Measurements from ENCODE around the gene RPL13.
A peak's percentile ranks its signal among the peaks of the same experiment; 100 is the strongest.

The RPL13 gene

DNA sequence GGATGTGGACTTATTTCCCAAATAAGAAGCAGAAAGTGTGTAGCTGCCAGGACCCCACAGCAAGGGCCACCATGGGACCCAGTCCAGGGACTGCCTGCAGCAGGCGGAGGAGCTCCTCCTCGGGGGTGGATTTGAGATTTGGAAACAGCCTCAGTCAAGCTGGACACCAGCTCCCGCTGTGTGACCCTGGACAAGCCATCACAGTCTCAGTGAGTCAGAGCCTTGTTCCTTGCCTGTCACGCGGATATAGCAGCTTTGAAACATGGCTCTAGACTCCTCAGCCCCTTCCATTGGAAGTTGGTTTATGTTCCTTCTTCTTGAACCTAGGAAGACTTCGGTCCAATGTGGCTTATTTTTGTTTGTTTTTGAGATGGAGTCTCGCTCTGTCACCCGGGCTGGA, 40.5 kb downstream of the RPL13 start:
- no peak for DNase-seq

GRCh38 chr16:89601906-89602272, 41.4 kb downstream of the RPL13 start:
- no peak for DNase-seq

- peak; percentile 40 for DNase-seq
Measured at GRCh38 chr16:89602273-89602951, 41.9 kb downstream of the RPL13 start.

DNA sequence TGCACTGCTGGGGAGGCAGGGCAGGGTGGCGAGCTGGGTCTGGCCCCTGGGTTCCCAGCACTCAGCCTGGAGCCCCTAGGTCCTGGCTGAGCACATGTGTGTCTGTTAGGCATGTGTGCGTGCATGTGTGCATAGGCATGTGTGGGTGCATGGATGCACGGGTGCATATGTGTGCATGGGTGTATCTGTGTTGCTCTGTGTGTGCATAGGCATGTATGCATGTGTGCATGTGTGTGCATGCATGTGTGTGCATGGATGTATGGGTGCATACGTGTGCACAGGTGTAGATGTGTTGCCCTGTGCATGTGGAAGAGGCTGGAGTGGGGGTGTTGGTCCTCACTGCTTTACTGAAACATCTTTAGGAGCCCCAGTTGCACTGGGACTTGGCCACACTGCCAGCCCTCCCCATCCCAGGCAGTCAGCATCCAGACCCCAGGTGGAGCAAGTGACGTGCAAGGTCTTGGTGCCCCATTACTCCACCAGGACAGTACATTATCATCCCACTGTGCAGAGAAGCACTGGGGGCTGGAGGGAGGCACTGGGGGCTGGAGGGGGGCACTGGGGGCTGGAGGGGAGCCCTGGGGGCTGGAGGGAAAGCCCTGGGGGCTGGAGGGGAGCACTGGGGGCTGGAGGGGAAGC, 42.6 kb downstream of the RPL13 start:
- DNase-seq: no peak

GRCh38 chr16:89604764-89605163, 44.3 kb downstream of the RPL13 start:
- no peak for DNase-seq

DNA sequence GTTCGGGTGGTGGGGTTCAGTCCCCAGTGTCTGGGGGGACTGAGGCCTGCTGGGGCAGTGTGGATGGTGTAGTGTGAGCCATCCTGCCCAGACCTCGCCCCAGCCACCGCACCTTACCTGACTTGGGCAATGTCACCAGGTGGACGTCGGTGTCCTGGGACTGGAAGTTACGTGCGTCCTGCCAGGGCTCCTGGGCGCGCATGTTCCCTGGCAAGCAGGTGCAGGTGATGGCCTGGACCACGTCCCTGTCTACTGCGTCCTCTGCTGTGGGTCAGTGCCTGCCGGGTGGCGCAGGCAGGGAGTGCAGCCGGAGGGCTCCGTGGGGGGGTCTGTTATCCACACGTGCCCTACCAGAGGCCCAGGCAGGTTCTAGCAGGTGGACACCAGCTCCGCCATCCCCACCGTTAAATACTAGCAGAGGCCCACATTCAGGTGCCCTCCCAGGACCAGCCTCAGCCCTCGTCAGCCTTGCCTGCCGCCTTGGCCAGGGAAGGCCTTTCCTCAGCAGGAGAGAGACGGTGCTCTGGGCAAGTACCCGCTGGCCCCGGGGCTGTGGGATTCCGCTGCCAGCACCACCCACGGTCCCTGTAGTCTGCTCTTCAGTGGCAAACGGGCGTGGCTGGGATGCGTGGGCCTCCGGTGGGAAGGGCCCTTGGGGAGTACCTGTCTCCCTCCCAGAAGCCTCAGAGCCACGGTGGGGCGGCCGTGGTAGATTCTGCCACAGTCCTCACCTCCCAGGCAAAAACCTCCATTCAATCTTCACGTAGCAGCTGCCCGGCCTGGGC, 44.9 kb downstream of the RPL13 start:
- DNase-seq: no peak

DNA sequence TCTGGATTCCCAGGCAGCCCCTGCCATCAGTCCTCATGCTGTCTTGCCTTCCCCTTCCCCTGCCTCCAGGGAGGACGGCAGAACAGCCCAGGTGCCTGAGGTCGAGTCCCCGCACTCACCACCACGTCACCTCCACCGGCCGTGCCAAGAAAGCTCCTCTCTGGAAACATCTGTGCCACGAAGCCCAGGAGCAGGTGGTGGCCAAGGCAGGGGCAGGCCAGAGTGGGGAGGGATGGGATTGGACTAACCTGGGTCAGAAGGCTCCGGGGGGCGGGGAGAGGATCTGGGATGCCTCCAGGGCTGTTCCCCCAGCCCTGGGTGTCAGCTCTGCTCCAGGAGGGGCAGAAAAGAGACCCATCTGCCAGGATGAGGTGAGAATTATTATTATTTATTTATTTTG, 45.5 kb downstream of the RPL13 start:
- no peak for DNase-seq

DNA sequence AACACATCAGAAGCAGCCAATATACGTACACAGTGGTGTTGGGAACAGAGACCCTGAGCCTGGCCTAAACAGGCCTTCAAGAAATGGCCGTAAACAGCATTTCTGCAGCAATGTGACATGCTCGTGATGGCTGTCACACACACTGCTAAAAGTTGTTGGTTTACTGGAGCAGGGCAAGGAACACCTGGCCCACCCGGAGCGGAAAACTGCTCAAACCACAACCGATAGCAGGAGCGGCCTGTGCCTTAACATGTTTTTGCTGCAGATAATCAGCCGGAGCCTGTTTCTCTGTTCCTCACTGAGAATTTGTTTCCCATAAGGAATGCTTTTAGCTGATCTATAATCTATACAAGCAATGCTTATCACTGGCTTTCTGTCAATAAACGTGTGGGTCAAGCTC, 47.0 kb downstream of the RPL13 start:
- no peak for DNase-seq

DNA sequence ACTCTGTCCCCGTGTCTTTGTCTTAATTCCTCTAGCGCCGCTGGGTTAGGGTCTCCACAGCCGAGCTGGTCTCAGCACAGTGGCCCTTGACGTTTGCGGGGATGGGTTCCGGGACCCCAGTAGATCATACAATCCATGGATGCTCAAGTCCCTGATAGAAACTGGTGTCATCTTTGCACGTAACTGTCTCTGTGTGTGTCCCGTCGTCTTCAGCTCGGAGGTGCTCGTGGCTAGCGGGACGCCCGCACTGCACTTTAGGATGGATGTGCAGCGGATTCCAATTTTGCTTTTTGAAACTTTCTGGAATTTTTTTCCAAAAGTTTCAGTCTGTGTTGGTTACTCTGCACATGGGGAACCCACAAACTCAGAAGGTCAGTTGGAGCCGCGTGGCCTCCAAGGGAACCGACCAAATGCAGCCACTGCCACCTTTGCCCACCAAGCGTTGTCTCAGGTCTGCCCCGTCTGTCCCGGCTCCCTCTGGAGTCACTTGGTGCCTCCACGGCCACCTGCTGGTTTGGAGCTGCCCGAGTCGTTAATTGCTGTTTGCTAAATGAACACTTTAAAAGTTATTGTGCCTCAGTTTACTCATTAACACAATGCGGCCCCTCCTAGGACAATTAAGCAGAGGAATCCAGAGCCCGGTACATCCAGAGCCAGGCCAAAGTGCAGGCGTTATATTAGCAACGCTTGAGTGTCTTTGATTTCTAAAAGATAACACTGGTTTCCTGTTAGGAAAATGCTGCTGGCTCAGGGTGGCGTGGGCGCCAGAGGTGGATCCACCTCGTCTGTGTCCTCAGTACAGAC, 47.7 kb downstream of the RPL13 start:
- DNase-seq: no peak

GRCh38 chr16:89610108-89610453, 49.6 kb downstream of the RPL13 start:
- no peak for DNase-seq

DNA sequence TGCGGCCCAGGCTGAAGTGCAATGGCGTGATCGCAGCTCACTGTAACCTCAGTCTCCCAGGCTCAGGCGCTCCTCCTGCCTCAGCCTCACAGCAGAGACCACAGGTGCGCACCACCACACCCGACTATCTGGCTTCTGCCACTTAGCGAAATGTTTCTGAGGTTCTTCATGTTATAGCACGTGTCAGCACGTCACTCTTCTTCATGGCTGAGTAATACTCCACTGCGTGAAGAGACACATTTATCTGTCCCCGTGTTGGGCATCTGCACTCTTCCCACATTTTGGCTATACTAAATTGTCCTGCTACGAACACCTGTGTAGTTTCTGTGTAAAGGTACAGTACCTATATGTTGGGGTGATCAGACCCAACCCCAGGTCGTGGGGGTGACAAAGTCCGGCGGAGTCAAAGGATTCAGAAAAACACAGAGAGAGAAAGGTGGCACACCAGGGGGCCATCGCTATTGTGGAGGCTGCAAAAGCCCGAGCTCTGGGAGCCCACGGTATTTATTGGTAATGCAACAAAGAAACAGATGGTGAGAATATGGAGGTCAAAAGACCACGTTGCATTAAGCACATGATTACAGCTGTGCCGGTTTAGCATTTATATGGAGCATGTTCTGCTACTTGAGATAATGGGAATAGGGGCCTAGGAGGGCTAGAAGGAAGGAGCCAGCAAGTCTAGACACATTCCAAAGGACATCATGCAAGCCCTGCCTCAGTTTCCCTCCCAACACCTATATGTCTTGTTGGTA, 52.1 kb downstream of the RPL13 start:
- no peak for DNase-seq

DNA sequence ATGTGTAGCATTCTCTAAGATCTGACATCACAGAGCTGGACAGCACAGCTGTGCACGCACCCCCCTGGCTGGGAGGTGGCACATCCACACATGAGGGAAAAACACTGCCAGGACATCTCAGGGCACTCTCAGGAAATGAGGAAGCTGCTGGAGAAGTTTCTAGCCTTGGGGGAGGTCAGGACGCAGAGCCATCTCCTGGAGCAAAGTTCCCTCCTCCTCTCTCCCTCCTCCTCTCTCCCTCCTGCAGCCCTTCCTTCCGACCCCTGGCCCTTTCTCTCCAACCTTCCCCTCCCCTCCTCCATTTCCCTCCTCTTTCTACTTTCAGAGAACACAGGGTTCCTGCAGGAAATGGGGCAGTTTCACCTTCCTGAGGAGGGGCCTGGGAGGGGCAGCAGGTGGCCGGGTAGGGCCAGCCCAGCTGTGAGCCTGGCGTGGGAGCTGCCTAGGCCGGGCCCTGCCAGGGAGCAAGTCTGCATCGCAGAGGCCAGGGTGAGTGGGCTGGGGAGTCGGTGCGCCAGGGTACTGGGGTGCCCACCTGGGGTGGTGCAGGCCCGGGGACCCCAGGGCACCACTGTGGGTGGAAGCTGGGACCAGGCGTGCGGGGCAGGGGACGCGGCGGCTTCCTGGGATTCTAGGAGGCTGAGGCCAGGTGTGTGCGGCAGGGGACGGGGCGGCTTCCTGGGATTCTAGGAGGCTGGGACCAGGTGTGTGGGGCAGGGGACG, 52.9 kb downstream of the RPL13 start, which contains the start of gene DPEP1:
Gene DPEP1, plus strand, starts transcription at position 412 of the 723 bp plus-strand sequence. CDS start 16,769 bp downstream, outside the sequence.
- DNase-seq: no peak

GRCh38 chr16:89613954-89614459, 53.5 kb downstream of the RPL13 start:
- no peak for DNase-seq

Data from GOT3 (cell line).